PC-9 (cell line): ENCODE measurements around the gene PAXX. TPM values are rescaled to one million over a fixed set of nuclear protein-coding genes. Genes with fewer than 3 reads are reported as not detected.

Experiments used
- BruUV-seq: library from RNA; stranded (reverse); fragments of 400-500 nt; replicated peaks from 2 replicates; lab custom pipeline; 2021; lab: Mats Ljungman, UMichigan
- CTCF ChIA-PET: fragments of 300-600 bp; sonication (Branson Sonifier 250); formaldehyde crosslinking; loops from one replicate; lab custom pipeline; 2022; ENCODE audit warnings: antibody characterized with exemption; lab: Charles Lee
- POLR2A ChIA-PET: fragments of 300-600 bp; sonication (Branson Sonifier 250); formaldehyde crosslinking; loops from one replicate; lab custom pipeline; 2022; ENCODE audit warnings: antibody characterized with exemption; ENCODE audit not compliant: unreplicated experiment; lab: Charles Lee
- DNase-seq, 2 experiments: peaks; one replicate each; pipeline versions ENCODE4 v3.0.0 to v3.0.0-alpha.2; 2015 to 2022; ENCODE audit warnings: mixed read lengths in 1 of 2
- H2AFZ ChIP-seq: fragments of 200-600 bp; sonication (generic); 2 replicates; pipeline ENCODE4 v1.8.1; 2017; ENCODE audit warnings: antibody characterized with exemption
- H3F3A ChIP-seq: fragments of 200-600 bp; sonication (generic); 2 replicates; pipeline ENCODE4 v1.8.1; 2017; ENCODE audit warnings: antibody characterized with exemption, mild to moderate bottlenecking, low read depth; ENCODE audit not compliant: insufficient read depth
- H3K27ac ChIP-seq: fragments of 200-600 bp; sonication (generic); 2 replicates; pipeline ENCODE4 v1.6.1; 2016; ENCODE audit warnings: mixed run types
- H3K27me3 ChIP-seq: fragments of 200-600 bp; sonication (generic); 2 replicates; pipeline ENCODE4 v1.6.1; 2016; ENCODE audit warnings: low read depth, mixed run types; ENCODE audit not compliant: insufficient read depth
- H3K36me3 ChIP-seq: fragments of 200-600 bp; sonication (generic); 2 replicates; pipeline ENCODE4 v1.6.1; 2016; ENCODE audit warnings: low read depth, mixed run types
- H3K4me1 ChIP-seq: fragments of 200-600 bp; sonication (generic); replicated peaks from 2 replicates; pipeline ENCODE4 v1.6.1; 2016; ENCODE audit warnings: mixed run types; ENCODE audit not compliant: insufficient read depth
- H3K4me2 ChIP-seq: fragments of 200-600 bp; sonication (generic); 2 replicates; pipeline ENCODE4 v1.6.1; 2017; ENCODE audit warnings: mixed run types
- H3K4me3 ChIP-seq: fragments of 200-600 bp; sonication (generic); 2 replicates; pipeline ENCODE4 v1.6.1; 2016; ENCODE audit warnings: mixed run types
- H3K79me2 ChIP-seq: fragments of 200-600 bp; sonication (generic); 2 replicates; pipeline ENCODE4 v1.6.1; 2017; ENCODE audit warnings: low read depth, mixed run types
- H3K9me2 ChIP-seq: fragments of 200-600 bp; sonication (generic); 2 replicates; pipeline ENCODE4 v1.8.1; 2017; ENCODE audit warnings: mild to moderate bottlenecking; ENCODE audit not compliant: insufficient read depth
- H3K9me3 ChIP-seq: fragments of 200-600 bp; sonication (generic); 2 replicates; pipeline ENCODE4 v1.8.1; 2016; ENCODE audit warnings: low read depth; ENCODE audit not compliant: insufficient read depth
- H4K20me1 ChIP-seq: fragments of 200-600 bp; sonication (generic); 2 replicates; pipeline ENCODE4 v1.8.1; 2017; ENCODE audit not compliant: insufficient read depth
- CTCF ChIP-seq: fragments of 200-600 bp; sonication (generic); conservative IDR thresholded peaks from 2 replicates; pipeline ENCODE4 v1.6.1; 2017; ENCODE audit warnings: mixed run types, antibody characterized with exemption, mild to moderate bottlenecking, moderate library complexity
- EZH2 ChIP-seq: fragments of 200-600 bp; sonication (generic); IDR thresholded peaks from 2 replicates; pipeline ENCODE4 v1.8.0; 2017; ENCODE audit warnings: antibody characterized with exemption, low read depth
- intact Hi-C: fragments of 100-400 bp; cut with micrococcal nuclease; formaldehyde crosslinking; loops from one replicate; pipeline ENCODE4 v1.10.0; 2022; ENCODE audit not compliant: unreplicated experiment
- total RNA-seq: library from RNA; stranded (reverse); gene quantifications from 2 replicates; pipeline ENCODE4 v1.2.3, GENCODE V29; 2021

Gene PAXX
- total RNA-seq, 1 experiment from 2014 or later, result 54.9 TPM

- Histone ChIP-seq H2AFZ (no peak overlapping the region), H3K9me3 (no peaks in the 10 kb centered on the region), H3K4me3 (no peak overlapping the region), H3K36me3 (no peaks in the 10 kb centered on the region), H3K27me3 (no peaks in the 10 kb centered on the region), H3K9me2 (no peaks in the 10 kb centered on the region), H3K79me2 (no peaks in the 10 kb centered on the region), H3F3A (no peaks in the 10 kb centered on the region), H3K4me2 (no peak overlapping the region), H4K20me1 (no peaks in the 10 kb centered on the region), H3K27ac (no peak overlapping the region), H3K4me1 (no peaks in the 10 kb centered on the region)
- BruUV-seq, result no TSS peak
- intact Hi-C loops, result no loop called here
- DNase-seq, result no peak
- ChIA-PET POLR2A (no interaction called here), CTCF (interaction anchor here (0.6 kb wide), 1 partner anchor 209 kb away, joined by 5 read pairs; no protein-coding TSS in a partner anchor)
- TF ChIP-seq CTCF, result no peak
- TF ChIP-seq EZH2, result no peak
These were observed 20.5 kb upstream of the PAXX start for GRCh38 chr9:136971746-136972145.

DNA sequence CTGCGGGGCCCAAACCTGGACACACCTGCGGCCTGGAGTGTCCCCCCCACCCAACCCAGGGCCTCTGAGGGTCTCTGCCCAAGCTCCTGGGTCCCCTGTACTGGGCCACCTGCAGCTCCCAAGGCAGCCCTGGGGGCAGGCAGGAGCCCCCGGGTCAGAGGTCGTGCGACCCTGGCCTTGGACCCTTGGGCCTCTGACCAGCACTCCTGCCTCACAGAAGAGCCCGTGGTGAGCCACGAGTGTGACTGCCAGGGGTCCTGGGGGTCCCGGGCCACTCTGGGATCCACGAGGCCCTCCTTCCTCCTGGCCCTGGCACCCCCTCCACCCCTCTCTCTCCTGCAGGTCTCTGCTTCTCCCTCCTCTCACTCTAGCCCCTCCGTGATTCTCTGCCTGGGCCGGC is 19.9 kb upstream of the PAXX start:
- DNase-seq, result no peak
- no TSS peak for BruUV-seq
- Histone ChIP-seq H3K9me3 (no peaks in the 10 kb centered on the region), H4K20me1 (no peaks in the 10 kb centered on the region), H2AFZ (no peak overlapping the region), H3K4me1 (no peaks in the 10 kb centered on the region), H3K27me3 (no peaks in the 10 kb centered on the region), H3K9me2 (no peaks in the 10 kb centered on the region), H3K4me3 (no peak overlapping the region), H3K36me3 (no peaks in the 10 kb centered on the region), H3F3A (no peaks in the 10 kb centered on the region), H3K79me2 (no peaks in the 10 kb centered on the region), H3K4me2 (no peak overlapping the region), H3K27ac (no peak overlapping the region)
- POLR2A ChIA-PET, result no interaction called here
- intact Hi-C loops, result no loop called here
- TF ChIP-seq CTCF, result no peak
- no peak for TF ChIP-seq EZH2
- CTCF ChIA-PET, result no interaction called here

DNA sequence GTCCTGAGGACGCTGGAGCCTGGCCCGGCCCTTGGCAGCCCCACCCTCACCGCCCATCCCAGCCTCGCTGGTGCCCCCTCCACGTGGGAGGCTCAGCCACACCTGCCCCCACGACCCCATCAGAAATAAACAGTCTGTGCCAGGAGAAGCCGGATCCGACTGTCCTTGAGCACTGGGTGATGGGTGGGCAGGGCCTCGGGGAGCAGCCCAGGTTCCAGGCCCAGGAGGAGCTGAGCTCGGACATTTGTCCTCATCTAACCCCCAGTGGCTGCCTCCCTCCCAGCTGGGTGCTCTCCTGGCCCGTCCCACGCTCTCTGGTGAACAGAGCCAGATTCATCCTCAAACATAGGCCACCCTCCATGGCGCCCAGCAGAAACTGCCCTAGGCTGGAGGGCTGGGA is 19.5 kb upstream of the PAXX start:
- no peaks in the 10 kb centered on the region for H4K20me1 ChIP-seq
- no peak overlapping the region for H3K27ac ChIP-seq
- CTCF ChIA-PET, result no interaction called here
- no peaks in the 10 kb centered on the region for H3K36me3 ChIP-seq
- no peaks in the 10 kb centered on the region for H3K9me2 ChIP-seq
- H3K79me2 ChIP-seq, result no peaks in the 10 kb centered on the region
- no peaks in the 10 kb centered on the region for H3K9me3 ChIP-seq
- H3K4me1 ChIP-seq, result no peaks in the 10 kb centered on the region
- no peak overlapping the region for H2AFZ ChIP-seq
- POLR2A ChIA-PET, result no interaction called here
- H3K4me3 ChIP-seq, result no peak overlapping the region
- intact Hi-C loops, result no loop called here
- TF ChIP-seq CTCF, result no peak
- TF ChIP-seq EZH2, result no peak
- no peaks in the 10 kb centered on the region for H3F3A ChIP-seq
- no TSS peak for BruUV-seq
- H3K27me3 ChIP-seq, result no peaks in the 10 kb centered on the region
- no peak overlapping the region for H3K4me2 ChIP-seq
- DNase-seq, result no peak
